Inferior parietal cortex (tissue), 1 donor: ENCODE measurements around the gene ANKRD7.
A peak's percentile ranks its signal among the peaks of the same experiment; 100 is the strongest.

Experiments used
- DNase-seq: peaks from one replicate; pipeline ENCODE4 v3.0.0-alpha.2; 2016; ENCODE audit errors: extremely low spot score

ANKRD7 gene, protein sequence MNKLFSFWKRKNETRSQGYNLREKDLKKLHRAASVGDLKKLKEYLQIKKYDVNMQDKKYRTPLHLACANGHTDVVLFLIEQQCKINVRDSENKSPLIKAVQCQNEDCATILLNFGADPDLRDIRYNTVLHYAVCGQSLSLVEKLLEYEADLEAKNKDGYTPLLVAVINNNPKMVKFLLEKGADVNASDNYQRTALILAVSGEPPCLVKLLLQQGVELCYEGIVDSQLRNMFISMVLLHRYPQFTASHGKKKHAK

GRCh38 chr7:118224521-118224920 is at the start of gene ANKRD7:
TSS of gene ANKRD7 (plus strand) at chr7:118224704. CDS start at chr7:118224831, 127 bp downstream.
- DNase-seq: no peak

- DNase-seq: no peak
These were observed 48.8 kb upstream of the ANKRD7 start for GRCh38 chr7:118175740-118176139.

DNA sequence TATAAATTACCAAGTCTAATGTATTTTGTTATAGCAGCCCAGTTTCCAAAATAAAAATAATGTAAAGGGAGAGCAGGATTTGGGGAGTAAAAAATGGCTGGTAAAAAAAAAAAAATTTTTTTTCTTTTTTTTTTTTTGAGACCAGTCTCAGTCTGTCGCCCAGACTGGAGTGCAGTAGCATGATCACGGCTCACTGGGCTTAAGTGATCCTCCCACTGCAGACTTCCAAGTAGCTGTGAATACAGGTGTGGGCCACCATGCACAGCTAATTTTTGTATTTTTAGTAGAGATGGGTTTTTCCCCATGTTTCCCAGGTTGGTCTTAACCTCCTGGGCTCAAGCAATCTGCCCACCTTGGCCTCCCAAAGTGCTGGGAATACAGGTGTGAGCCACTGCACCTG is 45.3 kb upstream of the ANKRD7 start:
- no peak for DNase-seq

- DNase-seq: peak; percentile 20
These were observed 41.7 kb upstream of the ANKRD7 start for GRCh38 chr7:118182593-118183427.

GRCh38 chr7:118183428-118183785 is 41.1 kb upstream of the ANKRD7 start:
- DNase-seq: no peak

DNA sequence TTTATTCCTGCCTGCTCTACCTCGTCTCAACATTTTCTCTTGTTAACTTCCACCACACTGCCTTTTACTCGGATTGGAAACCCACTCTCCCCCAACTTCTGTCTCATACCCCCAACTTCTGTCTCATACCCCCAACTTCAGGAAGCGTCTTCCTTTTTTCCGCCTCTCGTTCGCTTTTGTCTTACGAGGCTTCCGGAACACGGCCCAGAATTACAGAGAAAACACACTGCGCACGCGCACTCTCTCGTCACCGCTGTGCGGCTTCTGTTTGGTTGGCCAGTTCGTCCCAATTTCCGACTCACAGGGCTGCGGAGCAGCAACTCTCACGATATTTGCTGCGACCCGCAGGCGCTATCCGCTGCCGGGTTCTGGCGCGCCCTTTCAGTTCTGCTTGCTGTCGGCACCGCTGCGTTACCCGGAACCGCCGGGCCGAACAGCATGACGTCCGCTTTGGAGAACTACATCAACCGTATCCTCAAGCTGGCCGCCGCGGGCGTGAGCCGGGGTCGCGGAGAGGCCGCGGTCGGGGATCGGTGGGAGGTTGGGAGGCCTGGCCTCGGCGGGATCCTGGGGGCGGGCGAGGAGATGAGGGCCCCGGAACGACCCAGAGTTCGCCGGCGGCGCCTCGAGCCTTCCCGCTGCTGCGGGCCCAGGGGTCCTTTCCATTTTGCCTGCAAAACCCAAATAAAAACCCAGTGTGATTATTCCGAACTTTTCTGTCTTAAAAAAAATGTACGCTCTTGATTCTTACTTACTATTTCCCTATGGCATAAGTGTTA is 40.5 kb upstream of the ANKRD7 start, which contains the start of gene LSM8:
Gene LSM8 (plus strand): TSS at position 379 of the 779 bp plus-strand sequence. CDS start 60 bp downstream, at position 439.
- peak; percentile 99 for DNase-seq

GRCh38 chr7:118184565-118184940 is 40.0 kb upstream of the ANKRD7 start:
- DNase-seq: no peak

DNA sequence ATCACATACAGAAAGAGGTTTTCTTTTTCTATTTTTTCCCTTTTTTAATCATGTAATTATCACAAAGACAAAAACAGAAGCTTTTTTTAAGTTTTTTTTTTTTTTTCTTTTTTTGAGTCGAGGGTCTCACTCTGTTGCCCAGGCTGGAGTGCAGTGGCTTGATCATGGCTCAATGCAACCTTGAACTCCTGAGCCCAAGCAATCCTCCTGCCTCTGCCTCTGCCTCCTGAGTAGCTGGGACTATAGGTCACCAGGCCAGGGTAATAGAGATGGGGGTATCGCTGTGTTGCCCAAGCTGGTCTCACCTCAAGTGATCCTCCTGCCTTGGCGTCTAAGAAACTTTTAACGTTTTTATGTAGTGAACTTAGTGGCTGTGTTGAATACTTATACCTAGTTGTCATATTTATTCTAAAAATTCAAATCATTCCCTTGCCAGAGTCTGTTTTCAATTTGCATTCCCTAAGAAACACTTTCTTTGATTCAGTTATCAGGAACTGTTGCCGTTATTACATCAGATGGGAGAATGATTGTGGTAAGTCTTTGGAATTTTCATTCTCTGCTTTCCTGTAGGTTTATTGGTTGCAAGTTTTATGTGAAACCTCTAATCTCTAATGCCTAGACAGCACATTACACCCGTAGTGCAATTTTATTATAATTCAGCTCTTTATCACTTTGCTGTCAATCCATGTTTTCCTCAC is 39.2 kb upstream of the ANKRD7 start:
- DNase-seq: no peak

DNA sequence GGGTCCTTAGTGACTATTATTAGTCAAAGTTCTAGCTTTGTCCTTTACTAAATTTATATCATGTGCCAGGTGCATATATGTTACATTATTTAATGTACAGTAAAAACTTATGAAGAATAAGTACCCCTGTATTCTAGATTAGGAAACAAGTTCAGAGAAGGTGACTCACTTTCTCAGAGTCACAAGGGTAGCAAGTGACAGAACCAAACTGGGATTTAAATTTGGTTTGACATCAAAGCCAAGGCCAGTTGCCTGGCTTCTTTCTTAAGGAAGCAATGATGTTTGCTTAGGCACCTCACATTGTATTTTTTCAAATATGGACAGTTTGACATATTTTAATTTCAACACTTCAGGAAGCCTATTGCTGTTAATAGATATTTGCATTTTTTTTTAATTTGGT is 38.0 kb upstream of the ANKRD7 start:
- no peak for DNase-seq

DNA sequence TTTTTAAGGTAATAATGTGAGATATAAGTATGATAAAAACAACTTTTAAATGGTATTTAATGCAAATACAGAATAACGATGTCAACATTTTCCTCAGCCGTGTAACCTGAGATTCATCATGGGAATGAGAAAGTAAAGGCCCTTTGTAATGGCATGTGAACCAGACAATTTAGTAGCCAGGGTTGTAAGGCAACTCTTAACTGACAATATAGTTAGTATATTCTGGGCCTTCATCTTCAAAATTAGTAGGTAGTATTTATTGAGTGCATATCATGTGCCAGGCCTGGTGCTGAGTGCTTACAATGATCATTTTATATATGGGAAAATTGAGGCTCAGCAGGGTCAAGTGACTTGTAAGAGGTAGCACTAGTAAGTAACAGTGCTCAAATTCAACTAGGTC is 29.9 kb upstream of the ANKRD7 start:
- DNase-seq: no peak

GRCh38 chr7:118195837-118196474 is 28.5 kb upstream of the ANKRD7 start:
- DNase-seq: peak; percentile 78

DNA sequence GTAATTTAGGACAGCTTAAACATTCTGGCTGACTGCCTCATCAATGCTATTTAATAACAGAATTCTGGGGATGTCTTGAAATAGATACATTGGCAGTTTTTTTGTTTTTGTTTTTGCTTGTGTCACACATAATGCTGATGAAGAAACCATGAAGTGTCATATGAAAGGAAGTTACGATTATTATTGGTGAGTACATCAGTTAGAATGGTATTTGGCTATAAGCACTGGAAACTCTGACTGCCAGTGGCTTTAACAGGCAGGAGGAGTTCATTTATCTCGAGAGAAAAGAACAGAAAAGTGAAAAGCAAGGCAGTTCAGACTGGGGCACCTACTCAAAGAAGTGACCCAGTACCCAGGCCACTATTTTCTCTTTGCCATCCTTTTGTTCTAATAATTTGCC is 22.4 kb upstream of the ANKRD7 start:
- DNase-seq: no peak

DNA sequence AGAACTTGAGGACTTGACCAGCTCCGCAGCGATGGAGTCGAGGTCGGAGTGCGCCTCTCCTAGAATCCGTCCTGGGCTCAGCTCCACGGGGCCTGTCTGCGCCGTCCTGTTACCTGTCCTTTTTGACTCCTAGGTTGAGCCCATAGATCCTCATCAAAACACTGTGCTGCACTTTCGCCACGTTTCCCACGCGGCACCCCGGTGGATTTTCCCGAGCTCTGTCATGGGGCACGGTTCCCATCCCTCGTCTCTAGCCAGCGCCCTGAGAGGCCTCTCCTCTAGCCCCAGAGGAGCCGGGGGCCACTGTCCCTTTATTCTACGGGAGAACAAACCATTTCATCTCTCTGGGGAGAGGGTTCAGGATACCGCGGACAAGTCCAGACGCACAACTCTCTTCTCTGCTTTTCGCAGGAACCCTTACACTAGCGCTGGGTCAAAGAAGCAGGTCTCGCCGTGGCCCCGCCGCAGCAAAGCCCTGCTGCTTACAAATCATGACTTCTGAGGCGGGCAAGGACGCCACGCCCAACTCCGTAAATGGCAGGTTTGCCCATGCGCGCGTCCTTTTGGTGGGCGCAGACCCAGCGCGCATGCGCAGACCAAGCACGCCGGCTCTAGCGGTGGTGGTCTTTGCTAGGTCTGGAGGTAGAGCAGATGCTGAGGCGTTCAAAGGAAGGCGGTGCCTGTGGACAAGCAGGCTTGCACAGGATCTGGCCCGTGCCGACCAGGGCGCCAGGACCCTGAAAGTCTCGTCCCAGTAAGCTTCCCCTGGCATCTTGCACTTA is 10.3 kb upstream of the ANKRD7 start:
- peak; percentile 70 for DNase-seq

DNA sequence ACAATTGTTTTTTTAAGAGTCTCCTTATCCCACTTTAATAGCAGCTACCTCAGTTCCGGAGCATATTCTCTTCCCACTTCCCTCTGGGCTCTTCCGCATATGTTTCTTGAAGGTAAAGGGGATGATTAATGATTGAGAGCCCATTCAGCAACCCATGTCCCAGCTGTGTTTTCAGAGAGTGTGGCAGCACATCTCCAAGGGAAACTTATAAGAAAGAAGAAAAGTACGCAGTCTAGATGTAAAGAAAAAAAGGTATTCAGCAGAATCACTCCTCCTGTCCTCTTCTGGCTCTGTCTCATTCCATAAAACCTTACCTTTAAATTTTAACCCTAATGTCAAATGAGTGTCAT is 9.7 kb upstream of the ANKRD7 start:
- peak; percentile 24 for DNase-seq

- DNase-seq: no peak
These were observed 7.3 kb upstream of the ANKRD7 start for GRCh38 chr7:118217210-118217619.

- DNase-seq: no peak
These were observed 5.9 kb upstream of the ANKRD7 start for GRCh38 chr7:118218413-118219156.

GRCh38 chr7:118219157-118219512 is 5.4 kb upstream of the ANKRD7 start:
- no peak for DNase-seq

- DNase-seq: no peak
These were observed 3.9 kb upstream of the ANKRD7 start for GRCh38 chr7:118220583-118220982.

- no peak for DNase-seq
These were observed 1.9 kb upstream of the ANKRD7 start for GRCh38 chr7:118222591-118222990.

DNA sequence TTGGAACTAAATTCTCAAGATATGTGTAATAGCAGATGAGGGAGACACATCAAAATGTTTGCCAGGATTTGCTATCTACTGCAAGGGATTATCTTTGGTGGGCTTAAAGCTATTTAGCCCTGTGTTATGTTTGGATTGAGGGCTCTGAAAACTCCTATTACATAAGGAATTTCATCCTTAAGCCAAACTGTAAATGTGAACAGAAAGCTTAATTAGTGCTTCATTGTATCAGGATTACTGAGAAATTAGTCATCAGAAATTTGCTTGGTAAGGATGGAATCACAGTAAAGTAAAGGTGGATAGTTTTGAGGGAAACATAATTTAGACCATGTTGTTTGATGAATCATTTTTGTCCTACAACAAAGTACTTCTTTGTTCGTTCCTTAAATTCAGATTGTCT is 8.3 kb downstream of the ANKRD7 start:
- no peak for DNase-seq
